CD4-positive, alpha-beta T cell treated with Interleukin-2 at 100 ng/mL for 4 hours (primary cell): ENCODE results near the gene MAP7D3.
"Not testable (repeated sequence)": the region's sequence is repeated elsewhere in the genome, so short reads cannot be mapped to it uniquely, and the experiment has no call there.

ENCODE experiments used
- DNase-seq: peaks from one replicate; pipeline ENCODE4 v3.0.0-alpha.2; 2020; ENCODE audit warnings: low spot score

MAP7D3 gene

GRCh38 chrX:136251041-136251991 is at the start of gene MAP7D3:
Gene MAP7D3 (minus strand): TSS chrX:136251400. CDS start chrX:136251358, 42 bp downstream.
- peak; percentile 64 for DNase-seq

GRCh38 chrX:136300721-136301120 is 49.5 kb upstream of the MAP7D3 start, which contains the start of gene ADGRG4:
Gene ADGRG4 (plus strand): TSS chrX:136300963. CDS start chrX:136308778, 7,815 bp downstream.
- DNase-seq = not testable (repeated sequence)

- DNase-seq = no peak
These were observed 44.2 kb upstream of the MAP7D3 start for GRCh38 chrX:136295380-136295779.

- DNase-seq = no peak
These were observed 41.5 kb upstream of the MAP7D3 start for GRCh38 chrX:136292656-136293055.

GRCh38 chrX:136291824-136292223 is 40.6 kb upstream of the MAP7D3 start:
- no peak for DNase-seq

- DNase-seq = not testable (repeated sequence)
These were observed 35.2 kb upstream of the MAP7D3 start for GRCh38 chrX:136286375-136286774.

GRCh38 chrX:136275553-136275952 is 24.4 kb upstream of the MAP7D3 start:
- no peak for DNase-seq

GRCh38 chrX:136273986-136274385 is 22.8 kb upstream of the MAP7D3 start:
- DNase-seq = no peak

GRCh38 chrX:136272325-136272724 is 21.1 kb upstream of the MAP7D3 start:
- DNase-seq = no peak

- no peak for DNase-seq
These were observed 20.1 kb upstream of the MAP7D3 start for GRCh38 chrX:136271300-136271699.

GRCh38 chrX:136269921-136270320 is 18.7 kb upstream of the MAP7D3 start:
- DNase-seq = no peak

GRCh38 chrX:136268051-136269048 is 17.1 kb upstream of the MAP7D3 start:
- peak; percentile 62 for DNase-seq

GRCh38 chrX:136266828-136267227 is 15.6 kb upstream of the MAP7D3 start:
- DNase-seq = no peak

GRCh38 chrX:136262812-136263315 is 11.7 kb upstream of the MAP7D3 start:
- no peak for DNase-seq

- DNase-seq = no peak
These were observed 11.0 kb upstream of the MAP7D3 start for GRCh38 chrX:136262243-136262642.

GRCh38 chrX:136261321-136261720 is 10.1 kb upstream of the MAP7D3 start:
- no peak for DNase-seq

- DNase-seq = no peak
These were observed 9.6 kb upstream of the MAP7D3 start for GRCh38 chrX:136260776-136261175.

GRCh38 chrX:136259543-136259942 is 8.3 kb upstream of the MAP7D3 start:
- DNase-seq = peak; percentile 27

GRCh38 chrX:136258951-136259350 is 7.8 kb upstream of the MAP7D3 start:
- no peak for DNase-seq

- no peak for DNase-seq
These were observed 4.8 kb upstream of the MAP7D3 start for GRCh38 chrX:136256026-136256425.

- no peak for DNase-seq
These were observed 4.3 kb upstream of the MAP7D3 start for GRCh38 chrX:136255541-136255940.
